Progenitor cell of endocrine pancreas (in vitro differentiated cells): Measurements from ENCODE around the gene ACCSL. TPM values are rescaled to one million over a fixed set of nuclear protein-coding genes. Genes with fewer than 3 reads are reported as not detected.

Experiments used
- DNase-seq: peaks from one replicate; pipeline ENCODE4 v3.0.0; 2021; ENCODE audit warnings: low spot score; ENCODE audit not compliant: unreplicated experiment
- H3K27ac Mint-ChIP-seq: 2 replicates; pipeline ENCODE4 v1.8.0; 2021; ENCODE audit warnings: mild to moderate bottlenecking, moderate library complexity, mixed read lengths
- H3K27me3 Mint-ChIP-seq: 2 replicates; pipeline ENCODE4 v1.8.0; 2021; ENCODE audit warnings: mixed read lengths
- H3K36me3 Mint-ChIP-seq: 2 replicates; pipeline ENCODE4 v1.8.0; 2022; ENCODE audit warnings: mixed read lengths; ENCODE audit not compliant: insufficient read depth
- H3K4me1 Mint-ChIP-seq: 2 replicates; pipeline ENCODE4 v1.8.0; 2021; ENCODE audit warnings: low read depth, mixed read lengths
- H3K4me3 Mint-ChIP-seq: 2 replicates; pipeline ENCODE4 v1.8.0; 2021; ENCODE audit warnings: low read depth, mild to moderate bottlenecking, moderate library complexity, mixed read lengths
- H3K9me3 Mint-ChIP-seq: 2 replicates; pipeline ENCODE4 v1.8.0; 2021; ENCODE audit warnings: low read depth, mixed read lengths
- CTCF ChIP-seq: fragments of 200-600 bp; sonication (generic); IDR thresholded peaks from one replicate; pipeline ENCODE4 v1.5.0; 2021; ENCODE audit warnings: antibody characterized with exemption, mild to moderate bottlenecking; ENCODE audit not compliant: unreplicated experiment
- total RNA-seq: library from RNA; stranded (reverse); gene quantifications from 2 replicates; pipeline ENCODE4 v1.2.1, GENCODE V29; 2021

The ACCSL gene
- total RNA-seq, 1 donor from 2014 or later: not detected

- no peak for DNase-seq
- Mint-ChIP-seq H3K27me3 (peaks cover 31% of the 10 kb centered on the region), H3K27ac (no peak overlapping the region), H3K4me1 (no peaks in the 10 kb centered on the region), H3K4me3 (no peak overlapping the region), H3K9me3 (peaks cover 20% of the 10 kb centered on the region), H3K36me3 (peaks cover 2% of the 10 kb centered on the region)
- no peak for TF ChIP-seq CTCF
Measured at GRCh38 chr11:44018829-44019228, 29.0 kb upstream of the ACCSL start.

GRCh38 chr11:44024977-44025376 lies 22.8 kb upstream of the ACCSL start:
- Mint-ChIP-seq H3K27me3 (peaks cover 18% of the 10 kb centered on the region), H3K4me3 (no peak overlapping the region), H3K36me3 (peaks cover 2% of the 10 kb centered on the region), H3K27ac (no peak overlapping the region), H3K9me3 (peaks cover 28% of the 10 kb centered on the region), H3K4me1 (no peaks in the 10 kb centered on the region)
- no peak for TF ChIP-seq CTCF
- no peak for DNase-seq

GRCh38 chr11:44025727-44026126 lies 22.1 kb upstream of the ACCSL start:
- Mint-ChIP-seq H3K4me1 (no peaks in the 10 kb centered on the region), H3K4me3 (no peak overlapping the region), H3K36me3 (peaks cover 2% of the 10 kb centered on the region), H3K9me3 (peaks cover 28% of the 10 kb centered on the region), H3K27ac (no peak overlapping the region), H3K27me3 (peaks cover 14% of the 10 kb centered on the region)
- TF ChIP-seq CTCF: no peak
- no peak for DNase-seq

- Mint-ChIP-seq H3K9me3 (peaks cover 8% of the 10 kb centered on the region), H3K4me1 (no peaks in the 10 kb centered on the region), H3K36me3 (no peaks in the 10 kb centered on the region), H3K27me3 (peaks cover 12% of the 10 kb centered on the region), H3K27ac (no peak overlapping the region), H3K4me3 (no peak overlapping the region)
- no peak for DNase-seq
- no peak for TF ChIP-seq CTCF
Measured at GRCh38 chr11:44028401-44028800, 19.4 kb upstream of the ACCSL start.

- no peak overlapping the region for H3K27ac Mint-ChIP-seq
- H3K27me3 Mint-ChIP-seq: peaks cover 10% of the 10 kb centered on the region
- no peak for TF ChIP-seq CTCF
- no peaks in the 10 kb centered on the region for H3K4me1 Mint-ChIP-seq
- H3K9me3 Mint-ChIP-seq: peaks cover 8% of the 10 kb centered on the region
- DNase-seq: no peak
- H3K36me3 Mint-ChIP-seq: no peaks in the 10 kb centered on the region
- H3K4me3 Mint-ChIP-seq: no peak overlapping the region
Measured at GRCh38 chr11:44028816-44029506, 18.8 kb upstream of the ACCSL start.
